Kidney glomerular epithelial cell (primary cell): Measurements from ENCODE around the gene DIABLO.
"Not testable (repeated sequence)": the region's sequence is repeated elsewhere in the genome, so short reads cannot be mapped to it uniquely, and the experiment has no call there.

ENCODE experiments used
- DNase-seq: peaks from one replicate; lab custom pipeline; 2025; lab: John Stamatoyannopoulos, UW

Gene DIABLO

DNA sequence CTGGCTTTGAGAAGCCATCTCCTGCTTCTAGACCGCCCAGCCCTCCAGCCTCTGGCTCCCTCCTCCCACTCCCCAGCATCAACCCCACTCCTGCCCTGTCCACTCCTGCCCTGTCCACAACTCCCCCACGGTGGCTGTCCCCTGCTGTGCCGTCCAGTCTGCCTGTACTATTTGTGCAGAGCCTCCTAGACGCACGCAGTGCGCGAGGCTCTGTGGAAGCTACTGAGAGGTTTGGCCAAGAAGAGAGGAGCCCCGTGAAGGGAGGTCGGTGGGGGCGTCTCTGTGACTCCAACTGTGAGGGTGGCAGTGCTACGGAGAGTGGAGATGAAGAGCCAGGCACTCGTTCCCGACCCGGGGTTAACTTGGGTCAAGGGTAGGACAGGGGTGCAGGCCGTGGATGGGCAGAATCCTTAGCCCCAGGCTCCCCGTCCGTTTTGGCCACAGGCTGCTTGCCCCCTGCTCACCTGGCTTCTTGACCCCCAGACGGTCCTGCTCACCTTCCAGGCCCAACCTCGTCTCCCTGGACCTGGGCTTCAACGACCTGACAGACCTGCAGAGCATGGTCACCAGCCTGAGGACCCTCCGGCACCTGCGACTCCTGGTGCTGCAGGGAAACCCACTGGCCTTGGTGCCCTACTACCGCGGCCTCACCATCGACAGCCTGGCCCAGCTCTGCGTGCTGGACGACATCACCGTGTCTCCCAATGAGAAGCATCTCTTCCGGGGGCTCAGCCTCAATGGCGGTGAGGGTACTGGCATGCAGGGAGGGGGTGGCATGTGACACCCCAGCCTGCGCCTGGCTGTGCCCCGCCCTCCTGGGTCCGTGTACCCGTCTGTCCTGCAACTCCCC lies 36.0 kb downstream of the DIABLO start:
- no peak for DNase-seq

DNA sequence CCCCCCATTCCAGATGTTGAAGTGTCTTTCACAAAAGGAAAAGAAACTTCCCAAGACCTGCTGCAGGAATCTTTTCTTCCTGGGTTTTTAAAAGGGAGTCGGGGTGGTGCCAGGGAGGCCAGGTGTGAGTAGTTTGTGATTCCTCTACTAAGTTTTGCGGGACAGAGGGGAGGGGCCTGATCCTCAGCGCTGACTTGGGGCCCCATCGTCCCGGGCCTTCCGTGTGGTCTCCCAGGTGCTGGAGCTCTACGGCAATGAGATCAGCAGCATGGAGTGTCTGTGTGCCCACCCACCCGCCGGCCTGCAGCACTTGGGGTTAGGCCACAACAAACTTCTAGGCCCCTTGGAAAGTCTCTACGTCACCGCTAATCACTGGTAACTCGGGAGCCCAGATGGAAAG lies 38.4 kb downstream of the DIABLO start:
- DNase-seq, result no peak

DNA sequence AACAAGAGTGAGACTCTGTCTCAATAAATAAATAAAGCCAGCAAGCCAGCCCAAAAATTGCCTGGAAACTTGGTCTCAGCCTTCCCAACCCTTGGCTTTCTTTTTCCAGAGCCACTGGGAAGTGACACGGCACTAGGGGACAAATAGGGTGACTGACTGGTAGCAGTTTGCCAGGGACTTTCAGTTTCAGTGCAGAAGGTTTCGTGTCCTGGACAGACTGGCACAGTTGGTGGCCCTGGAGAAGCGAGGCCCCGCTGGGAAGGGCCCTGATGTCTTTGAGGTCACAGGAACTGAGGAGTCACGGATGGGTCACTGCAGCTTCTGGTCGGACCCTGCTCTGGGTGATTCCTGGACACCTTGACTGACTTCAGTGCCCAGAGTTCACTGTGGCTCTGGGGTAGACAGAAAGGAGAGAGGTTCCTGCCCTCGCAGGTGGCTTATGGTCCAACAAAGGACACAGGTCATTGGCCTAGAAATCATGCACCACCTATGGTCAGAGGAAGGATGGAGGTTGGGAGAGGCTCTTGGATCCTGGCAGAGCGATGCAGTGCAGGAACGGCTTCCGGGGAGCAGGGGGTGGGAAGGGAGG lies 40.3 kb downstream of the DIABLO start:
- DNase-seq, result no peak

DNA sequence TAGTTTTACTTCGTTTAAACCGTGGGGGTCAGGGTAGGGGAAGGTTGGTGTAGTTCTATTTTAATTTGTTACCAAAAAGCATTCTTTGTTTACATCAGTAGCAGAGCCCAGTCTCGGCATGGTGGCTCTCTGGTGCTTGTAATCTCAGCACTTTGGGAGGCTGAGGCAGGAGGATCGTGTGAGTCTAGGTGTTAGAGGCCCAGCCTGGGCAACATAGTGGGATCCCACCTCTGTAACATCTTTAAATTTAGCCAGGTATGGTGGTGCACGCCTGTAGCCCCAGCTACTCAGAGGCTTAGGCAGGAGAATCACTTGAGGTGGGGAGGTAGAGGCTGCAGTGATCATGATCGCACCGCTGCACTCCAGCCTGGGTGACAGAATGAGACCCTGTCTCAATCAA lies 40.8 kb downstream of the DIABLO start:
- DNase-seq, result no peak

DNA sequence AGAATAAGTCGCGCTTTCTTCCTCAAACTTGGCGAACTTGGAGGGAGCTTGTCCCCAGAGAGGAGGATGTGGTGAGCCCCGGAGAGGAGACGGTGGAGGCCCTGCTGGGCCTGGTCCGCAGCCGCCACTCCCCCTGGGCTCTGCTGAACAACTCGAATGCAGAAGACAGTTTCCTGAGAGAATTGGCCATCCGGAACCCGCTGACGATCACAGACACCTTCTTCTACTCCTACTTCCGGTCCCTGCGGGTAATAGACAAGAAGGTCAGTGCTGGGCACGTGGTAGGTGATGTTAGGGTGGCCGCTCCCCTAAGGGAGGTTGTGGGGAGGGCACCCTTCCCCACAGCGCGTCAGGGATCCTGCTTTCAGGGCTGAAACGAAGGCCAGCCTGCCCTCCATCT lies 41.3 kb downstream of the DIABLO start:
- no peak for DNase-seq

DNA sequence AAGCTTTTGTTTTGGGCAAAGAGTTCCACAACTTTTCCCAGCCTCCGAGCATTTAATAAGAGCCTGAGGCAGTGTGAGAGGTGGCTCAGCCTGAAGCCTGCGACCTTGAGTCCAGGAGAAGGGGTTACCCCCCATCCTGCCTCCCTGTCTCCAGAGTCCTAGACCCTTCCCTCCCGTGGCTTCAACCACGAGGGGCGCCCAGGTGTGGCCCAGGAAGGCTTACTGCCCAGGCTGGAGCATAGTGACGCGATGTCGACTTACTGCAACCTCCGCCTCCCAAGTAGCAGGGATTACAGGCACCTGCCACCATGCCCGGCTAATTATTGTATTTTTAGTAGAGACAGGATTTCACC lies 42.3 kb downstream of the DIABLO start:
- no peak for DNase-seq

DNA sequence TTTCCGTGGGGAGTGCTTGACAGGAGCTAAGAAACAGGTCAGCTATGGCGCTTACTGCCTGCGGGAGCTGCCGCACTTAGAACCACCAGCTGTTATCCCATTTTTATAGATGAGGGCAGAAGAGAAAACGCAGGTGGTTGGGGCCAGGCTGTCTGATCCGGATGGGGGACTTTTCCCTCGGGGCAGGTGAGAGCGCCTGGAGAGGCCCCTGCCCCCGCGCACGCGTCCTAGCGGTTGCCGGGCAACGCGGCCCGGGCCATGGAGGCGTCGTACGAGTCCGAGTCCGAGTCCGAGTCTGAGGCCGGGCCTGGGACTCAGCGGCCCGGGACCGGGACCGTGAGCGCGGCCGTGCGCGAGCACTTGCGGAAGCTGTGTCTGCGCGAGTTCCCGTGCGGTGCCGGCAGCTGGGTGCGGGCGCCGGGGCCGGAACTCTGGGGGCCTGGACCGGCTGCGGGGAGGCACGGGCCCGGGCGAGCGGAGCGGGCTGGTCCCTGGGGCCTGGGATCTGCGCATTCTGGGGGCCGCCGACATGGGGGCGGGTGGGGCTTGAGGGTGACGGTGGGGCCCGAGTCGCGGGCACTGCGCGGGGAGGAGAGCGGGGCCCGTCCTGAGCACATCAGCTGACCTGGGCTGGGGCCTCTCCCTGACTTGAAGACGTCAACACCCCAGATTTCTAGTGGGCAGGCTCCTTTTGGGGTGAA lies 42.8 kb downstream of the DIABLO start, which contains the start of gene LRRC43:
Gene LRRC43, plus strand, starts transcription at position 237 of the 701 bp plus-strand sequence. Its CDS starts 22 bp downstream, at position 259.
- no peak for DNase-seq

DNA sequence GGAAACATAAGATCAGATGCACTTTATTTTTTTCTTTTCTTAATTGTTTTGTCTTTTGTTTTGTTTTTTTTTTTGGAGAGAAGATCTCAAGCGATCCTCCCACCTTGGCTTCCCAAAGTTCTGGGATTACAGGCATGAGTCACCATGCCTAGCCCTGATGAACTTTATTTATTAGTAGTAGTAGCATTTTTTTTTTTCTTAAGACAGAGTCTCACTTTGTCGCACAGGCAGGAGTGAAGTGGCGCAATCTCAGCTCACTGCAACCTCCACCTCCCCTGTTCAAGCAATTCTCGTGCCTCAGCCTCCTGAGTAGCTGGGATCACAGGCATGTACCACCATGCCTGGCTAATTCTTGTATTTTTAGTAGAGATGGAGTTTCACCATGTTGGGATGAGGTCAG lies 49.4 kb downstream of the DIABLO start:
- DNase-seq, result not testable (repeated sequence)

DNA sequence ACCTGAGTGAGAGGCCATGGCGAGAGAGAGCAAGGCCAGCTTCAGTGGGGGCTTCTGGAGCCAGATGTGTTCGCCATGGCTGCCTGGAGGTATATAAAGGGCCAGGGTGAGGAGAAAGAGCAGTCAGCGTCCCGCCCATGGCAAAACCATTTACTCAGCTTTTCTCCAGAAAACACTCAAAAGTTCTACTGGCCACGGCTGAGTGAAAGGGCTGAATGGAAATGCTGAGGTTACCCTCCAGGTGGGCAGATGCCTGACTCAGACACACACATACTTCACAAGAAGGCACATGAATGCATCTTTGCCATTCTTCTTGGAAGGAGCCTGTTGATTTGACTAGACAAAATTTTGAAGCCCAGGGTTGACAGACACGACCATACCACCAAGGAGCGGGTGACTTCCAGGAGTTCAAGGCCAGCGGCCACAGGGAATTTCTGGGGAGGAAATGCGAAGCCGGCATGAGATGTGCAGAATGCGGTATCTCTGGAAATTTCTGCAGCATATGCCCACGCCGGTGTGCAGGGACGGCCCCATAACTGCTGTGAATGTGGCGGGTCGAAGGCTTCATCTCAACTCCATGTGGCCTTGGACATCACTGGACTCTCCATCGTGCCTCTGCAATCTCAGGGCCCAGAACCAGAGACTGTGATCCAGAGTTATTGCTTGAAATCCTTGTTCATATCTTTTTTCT lies 51.6 kb downstream of the DIABLO start, which contains the start of gene IL31:
Gene IL31, minus strand, starts transcription at position 67 of the 691 bp plus-strand sequence. Its CDS starts 49 bp downstream, at position 18.
- no peak for DNase-seq

DNA sequence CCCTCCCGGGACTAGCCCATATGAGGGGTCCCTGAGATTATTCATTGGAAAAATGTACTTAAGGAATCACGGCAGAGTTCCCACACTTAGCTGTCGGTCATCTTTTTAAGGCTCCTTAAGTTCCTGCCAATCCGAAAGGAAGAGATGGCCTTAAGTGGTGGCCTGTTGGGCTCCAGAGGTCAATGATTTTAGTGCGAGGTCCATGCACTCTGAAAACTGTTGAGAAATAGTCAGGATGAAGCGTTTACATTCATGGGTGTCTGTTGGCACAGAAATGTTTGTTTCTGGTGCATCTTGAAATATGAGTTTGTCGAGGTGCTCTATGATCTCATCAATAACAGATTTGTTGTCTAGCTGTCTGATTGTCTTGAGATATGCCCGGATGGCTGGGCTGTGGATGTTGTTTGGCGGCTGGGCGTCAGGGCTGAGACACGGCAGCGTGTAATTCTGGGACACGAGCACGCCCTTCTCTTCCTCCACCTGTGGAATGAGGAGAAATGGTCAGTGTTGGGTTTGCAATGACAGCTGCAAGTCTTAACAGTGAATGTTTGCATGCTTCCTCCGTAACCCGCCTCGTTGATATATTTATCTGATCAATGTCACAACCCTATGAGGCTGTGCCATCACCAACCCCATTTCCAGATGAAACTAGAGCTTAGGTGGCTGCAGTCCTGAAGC lies 53.5 kb downstream of the DIABLO start:
- no peak for DNase-seq

DNA sequence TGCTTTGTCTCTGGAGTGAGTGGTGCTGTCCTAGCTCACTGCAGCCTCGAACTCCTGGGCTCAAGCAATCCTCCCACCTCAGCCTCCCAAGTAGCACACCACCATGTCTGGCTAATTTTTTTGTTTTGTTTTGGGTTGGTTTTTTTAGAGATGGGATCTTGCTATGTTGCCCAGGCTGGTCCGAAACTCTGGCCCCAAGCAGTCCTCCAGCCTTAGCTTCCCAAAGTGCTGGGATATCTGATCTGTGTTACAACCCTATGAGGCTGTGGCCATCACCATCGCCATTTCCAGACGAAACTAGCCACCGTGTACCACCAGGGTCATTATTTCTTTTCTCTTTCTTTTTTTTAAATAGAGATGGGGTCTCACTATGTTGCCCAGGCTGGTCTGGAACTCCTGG lies 54.5 kb downstream of the DIABLO start:
- DNase-seq, result no peak

DNA sequence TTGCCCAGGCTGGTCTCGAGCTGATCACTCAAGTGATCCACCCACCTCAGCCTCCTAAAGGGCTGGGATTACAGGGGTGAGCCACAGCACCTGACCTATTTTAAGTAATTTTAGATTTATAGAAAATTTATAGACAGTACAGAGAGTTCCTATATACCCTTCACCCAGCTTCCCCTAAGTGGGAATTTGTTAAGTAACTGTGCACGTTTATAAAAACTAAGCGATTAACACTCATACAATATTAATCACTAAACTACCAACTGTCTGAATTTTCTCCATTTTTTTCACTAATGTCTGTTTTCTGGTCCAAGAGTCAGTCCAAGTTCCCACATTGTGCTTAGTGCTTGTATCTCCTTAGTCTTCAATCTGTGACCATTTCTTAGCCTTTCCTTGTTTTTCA lies 57.4 kb downstream of the DIABLO start:
- no peak for DNase-seq

DNA sequence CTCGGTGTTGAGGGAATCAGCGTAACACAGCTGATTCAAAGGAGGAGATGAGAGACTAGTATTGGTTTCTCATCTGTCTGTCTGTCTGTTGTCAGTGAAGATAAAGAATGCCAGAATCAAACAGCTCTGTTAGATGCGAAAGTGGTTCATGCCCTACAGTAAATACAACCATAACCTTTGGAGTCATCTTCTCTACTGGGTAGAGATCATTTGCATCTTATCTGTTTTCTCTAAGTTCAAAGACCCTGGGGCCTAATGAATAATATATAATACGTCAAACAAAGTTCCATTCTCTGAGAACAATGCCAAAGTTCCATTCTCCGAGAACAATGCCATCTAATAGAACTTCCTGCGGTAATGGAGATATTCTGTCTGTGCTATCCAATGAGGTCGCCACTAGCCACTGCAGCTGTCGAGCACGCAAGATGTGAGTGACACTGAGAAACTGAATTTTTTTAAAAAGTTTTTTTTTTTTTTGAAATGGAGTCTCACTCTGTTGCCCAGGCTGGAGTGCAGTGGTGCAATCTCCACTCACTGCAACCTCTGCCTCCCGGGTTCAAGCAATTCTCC lies 58.4 kb downstream of the DIABLO start:
- DNase-seq, result no peak

DNA sequence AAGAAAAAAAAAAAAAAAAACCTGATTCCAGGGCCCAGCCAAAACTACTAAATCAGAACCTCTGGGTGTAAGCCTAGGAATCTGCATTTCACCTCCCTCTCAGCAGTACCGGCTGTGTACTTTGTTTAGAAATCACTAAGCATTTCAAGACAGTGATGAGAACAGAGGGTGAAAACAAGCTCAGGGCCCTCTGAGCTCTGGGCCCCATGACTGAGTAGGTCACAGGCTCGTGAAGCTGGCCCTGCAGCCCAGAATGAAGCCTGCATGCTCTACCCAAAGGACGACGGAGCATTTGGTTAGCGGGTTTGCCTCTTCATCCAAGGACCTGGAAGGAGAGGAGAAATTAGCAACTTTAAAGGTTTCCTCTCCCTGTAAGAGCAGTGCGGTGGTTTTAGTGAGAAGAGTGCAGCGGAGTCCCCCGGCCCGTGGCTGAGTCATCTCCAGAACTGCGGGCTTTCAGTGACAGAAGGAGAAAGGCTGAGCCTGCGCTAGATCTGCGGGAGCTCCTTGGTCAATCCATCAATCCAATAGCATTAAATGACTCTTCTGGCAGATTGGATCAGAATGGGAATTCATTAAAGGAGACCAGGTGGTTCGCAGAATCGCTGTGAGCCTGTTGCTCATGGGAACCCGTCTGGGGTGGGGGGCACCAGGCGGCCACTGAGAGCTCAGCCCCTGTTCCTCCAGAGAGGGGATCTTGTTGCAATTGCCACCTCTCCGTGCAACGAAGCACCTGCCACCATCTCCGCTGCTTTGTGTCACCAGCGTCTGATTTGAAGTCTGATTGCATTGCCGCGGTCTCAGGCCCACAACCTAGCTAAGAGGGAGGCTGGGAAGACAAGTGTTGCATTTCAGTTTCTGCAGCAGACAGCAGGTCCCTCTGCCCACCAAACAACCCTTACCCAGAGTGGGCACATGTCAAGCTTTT lies 59.2 kb downstream of the DIABLO start:
- DNase-seq, result no peak

DNA sequence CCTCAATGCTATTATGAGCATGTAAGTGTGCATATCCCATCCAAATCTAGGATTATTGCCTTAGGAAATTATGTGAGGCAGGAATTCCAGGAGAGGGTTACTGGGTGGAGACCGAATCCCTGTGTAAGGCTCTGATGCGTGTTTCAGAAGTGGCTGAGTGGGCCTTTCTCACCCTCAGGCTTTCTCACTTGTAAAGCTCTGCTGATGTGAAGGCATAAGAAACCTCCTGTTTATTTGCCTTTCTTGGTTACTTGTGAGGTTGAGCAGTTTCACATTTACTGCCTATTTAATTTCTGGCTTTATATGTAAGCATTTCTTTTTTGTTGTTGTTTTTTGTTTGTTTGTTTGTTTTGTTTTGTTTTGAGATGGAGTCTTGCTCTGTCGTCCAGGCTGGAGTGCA lies 62.9 kb downstream of the DIABLO start:
- DNase-seq, result no peak

DNA sequence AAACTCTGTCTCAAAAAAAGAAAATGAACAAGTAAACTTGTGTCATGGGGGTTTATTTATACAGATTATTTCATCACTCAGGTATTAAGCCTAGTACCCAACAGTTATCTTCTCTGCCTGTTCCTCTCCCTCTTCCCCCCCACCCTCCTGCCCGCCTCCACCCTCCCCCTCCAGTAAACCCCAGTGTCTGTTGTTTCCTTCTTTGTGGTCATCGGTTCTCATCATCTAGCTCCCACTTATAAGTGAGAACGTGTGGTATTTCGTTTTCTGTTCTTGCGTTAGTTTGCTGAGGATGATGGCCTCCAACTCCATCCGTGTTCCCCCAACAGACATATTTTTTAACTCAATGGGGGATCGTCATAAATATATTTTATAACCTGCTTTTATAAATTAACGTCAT lies 64.2 kb downstream of the DIABLO start:
- DNase-seq, result no peak

DNA sequence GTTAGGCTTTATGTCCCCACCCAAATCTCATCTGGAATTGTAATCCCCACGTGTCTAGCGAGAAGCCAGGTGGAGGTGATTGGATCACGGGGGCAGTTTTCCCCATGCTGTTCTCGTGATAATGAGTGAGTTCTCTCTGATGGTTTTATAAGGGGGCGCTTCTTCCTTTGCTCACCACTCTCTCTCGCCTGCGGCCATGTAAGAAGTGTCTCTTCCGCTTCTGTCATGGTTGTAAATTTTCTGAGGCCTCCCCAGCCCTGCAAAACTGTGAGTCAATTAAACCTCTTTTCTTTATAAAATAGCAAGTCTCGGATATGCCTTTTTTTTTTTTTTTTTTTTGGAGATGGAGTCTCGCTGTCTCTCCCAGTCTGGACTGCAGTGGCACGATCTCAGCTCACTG lies 65.1 kb downstream of the DIABLO start:
- no peak for DNase-seq

DNA sequence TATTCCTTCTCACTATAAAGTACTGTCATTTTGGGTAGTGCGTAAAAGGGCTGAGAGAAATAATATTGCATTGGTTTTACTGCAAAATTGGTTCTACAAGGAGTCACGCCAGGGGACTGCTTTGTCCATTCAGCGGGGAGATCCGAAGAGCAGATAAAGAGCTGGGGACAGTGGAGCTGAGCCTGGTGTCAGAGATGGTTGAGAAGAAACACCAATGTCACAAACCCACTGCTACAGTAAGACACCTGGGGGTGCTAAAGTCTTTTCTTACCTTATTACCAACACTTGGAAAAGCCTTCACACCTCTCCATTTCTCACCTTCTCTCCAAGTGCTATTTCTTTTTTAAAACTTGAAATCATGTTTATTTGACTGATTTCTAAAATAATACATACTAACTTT lies 66.0 kb downstream of the DIABLO start:
- no peak for DNase-seq

DNA sequence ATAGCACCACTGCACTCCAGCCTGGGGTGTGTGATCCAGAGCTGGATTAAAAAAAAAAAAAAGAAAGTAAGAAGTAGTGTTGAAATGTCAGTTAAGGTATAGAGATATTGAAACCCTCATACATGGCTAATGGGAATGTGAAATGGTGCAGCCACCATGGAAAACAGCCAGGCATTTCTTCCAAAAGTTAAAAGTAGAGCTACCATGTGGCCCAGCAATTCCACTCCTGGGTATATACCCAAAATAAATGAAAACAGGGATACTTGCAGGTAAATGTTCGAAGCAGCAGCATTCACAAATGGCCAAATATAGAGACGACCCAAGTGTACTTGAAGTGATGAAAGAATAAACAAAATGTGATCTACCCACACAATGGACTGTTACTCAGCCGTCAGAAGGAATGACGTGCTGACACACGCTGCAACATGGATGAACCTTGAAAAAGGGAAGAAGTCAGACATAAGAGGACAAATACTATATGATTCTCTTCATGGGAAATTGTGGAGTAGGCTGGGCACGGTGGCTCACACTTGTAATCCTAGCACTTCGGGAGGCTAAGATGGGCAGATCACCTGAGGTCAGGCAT lies 67.1 kb downstream of the DIABLO start:
- DNase-seq, result no peak
